Dermis lymphatic vessel endothelial cell (primary cell): Measurements from ENCODE around the gene ARRDC2. TPM values are rescaled to one million over a fixed set of nuclear protein-coding genes. Genes with fewer than 3 reads are reported as not detected.

Experiments used
- total RNA-seq: library from RNA; depleted of rRNA; stranded (reverse); fragments of >200 nt; gene quantifications from 2 replicates; pipeline ENCODE4 v1.2.1, GENCODE V29; 2014

The ARRDC2 gene
- total RNA-seq: 98.5 and 111 TPM in 2 replicates

GRCh38 chr19:18007917-18008673, at the start of gene ARRDC2:
ARRDC2 (plus strand) TSS chr19:18008170; CDS start chr19:18008311, 141 bp downstream.

GRCh38 chr19:17966550-17967256, 41.3 kb upstream of the ARRDC2 start, which contains the start of gene KCNN1:
KCNN1 (plus strand) TSS chr19:17967107; CDS start chr19:17973889, 6,782 bp downstream.

Other genes starting within 250 kb of the ARRDC2 start
- gene B3GNT3, start 213.0 kb upstream of the ARRDC2 start, total RNA-seq: 0.09 TPM in 1 of 2 replicates, not detected in the other
- not detected in 2 replicates for gene INSL3, start 186.7 kb upstream of the ARRDC2 start, total RNA-seq
- 0.76 and 0.95 TPM in 2 replicates for gene JAK3, start 160.2 kb upstream of the ARRDC2 start, total RNA-seq
- gene RPL18A, start 148.3 kb upstream of the ARRDC2 start, total RNA-seq: 1,480 and 1,575 TPM in 2 replicates
- not detected in 2 replicates for gene SLC5A5, start 136.2 kb upstream of the ARRDC2 start, total RNA-seq
- 20.7 and 31.9 TPM in 2 replicates for gene CCDC124, start 75.2 kb upstream of the ARRDC2 start, total RNA-seq
- 0.60 TPM in 1 of 2 replicates, not detected in the other for gene KCNN1, start 41.1 kb upstream of the ARRDC2 start, total RNA-seq
- gene IL12RB1, start 78.8 kb downstream of the ARRDC2 start, total RNA-seq: 0.26 and 0.33 TPM in 2 replicates
- 0.98 and 1.9 TPM in 2 replicates for gene MAST3, start 89.6 kb downstream of the ARRDC2 start, total RNA-seq
- 2.1 and 2.5 TPM in 2 replicates for gene PIK3R2, start 145.0 kb downstream of the ARRDC2 start, total RNA-seq
- gene IFI30, start 165.6 kb downstream of the ARRDC2 start, total RNA-seq: 4.5 and 9.5 TPM in 2 replicates
- gene MPV17L2, start 185.0 kb downstream of the ARRDC2 start, total RNA-seq: 4.7 and 6.3 TPM in 2 replicates
- 0.34 and 0.76 TPM in 2 replicates for gene RAB3A, start 195.9 kb downstream of the ARRDC2 start, total RNA-seq
- gene PDE4C, start 218.3 kb downstream of the ARRDC2 start, total RNA-seq: 0.09 TPM in 1 of 2 replicates, not detected in the other